Measurements from ENCODE around the gene FCAMR. TPM values are rescaled to one million over a fixed set of nuclear protein-coding genes. Genes with fewer than 3 reads are reported as not detected.

FCAMR gene
- total RNA-seq, 2 donors from 2014 or later, result not detected

DNA sequence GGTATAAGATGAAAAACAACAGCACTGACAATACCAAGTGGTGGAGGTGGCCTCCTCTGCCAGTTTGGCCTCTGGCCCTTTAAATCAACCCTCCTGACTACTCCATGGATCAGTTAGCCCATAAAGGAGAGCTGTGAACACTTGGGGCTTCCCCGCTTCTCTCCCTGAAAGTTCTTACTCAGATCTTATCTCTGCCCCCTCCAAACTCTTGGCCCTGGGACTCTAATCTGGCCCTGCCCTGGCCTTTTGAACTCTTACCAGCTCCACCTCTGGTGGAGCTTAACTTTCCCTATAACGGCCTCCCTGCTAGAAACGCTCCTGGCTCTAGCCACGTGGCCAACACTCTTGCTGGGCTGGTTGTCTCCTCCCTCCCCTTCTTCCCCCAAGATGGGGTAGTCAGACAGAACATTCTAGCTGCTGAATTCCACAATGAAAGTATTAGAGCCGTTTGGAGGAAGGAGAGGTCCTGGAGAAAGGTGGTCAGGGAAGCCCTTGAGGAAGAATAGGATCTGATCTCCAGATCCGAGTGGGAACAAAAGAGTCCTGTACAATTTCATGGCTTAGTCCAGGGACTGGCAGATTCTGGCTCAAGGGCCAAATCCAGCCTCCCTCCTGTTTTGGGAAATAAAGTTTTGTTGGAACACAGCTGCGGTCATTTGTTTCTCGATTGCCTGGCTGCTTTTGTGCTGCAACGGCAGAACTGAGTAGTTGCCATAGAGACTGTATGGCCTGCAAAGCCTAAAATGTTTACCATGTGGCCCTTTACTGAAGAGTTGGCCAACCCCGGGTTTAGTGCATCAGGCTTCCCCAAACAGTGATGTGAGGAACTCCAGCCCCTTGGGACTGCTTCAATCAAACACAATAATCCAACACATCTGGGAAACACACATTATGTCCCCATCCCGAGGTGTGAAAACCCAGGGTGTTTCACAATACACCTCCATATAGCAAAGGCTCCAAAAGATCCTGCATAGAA, 14.5 kb downstream of the FCAMR start:
- H3K27ac ChIP-seq, result no peak overlapping the region
- H3K27me3 ChIP-seq, result no peaks in the 10 kb centered on the region
- no peaks in the 10 kb centered on the region for H3K9me3 ChIP-seq
- DNase-seq (ENCODE audit: low spot score), result no peak
- no peaks in the 10 kb centered on the region for H3K4me1 ChIP-seq
- H3K36me3 ChIP-seq, result no peaks in the 10 kb centered on the region
- no peak overlapping the region for H3K4me3 ChIP-seq
- no peak for TF ChIP-seq CTCF (IDR thresholded peaks at IDR 0.05)

- Histone ChIP-seq H3K4me3 (no peak overlapping the region), H3K9me3 (no peaks in the 10 kb centered on the region), H3K36me3 (no peaks in the 10 kb centered on the region), H3K27me3 (no peaks in the 10 kb centered on the region), H3K27ac (no peak overlapping the region), H3K4me1 (no peaks in the 10 kb centered on the region)
- DNase-seq (ENCODE audit: low spot score), result no peak
- no peak for TF ChIP-seq CTCF (IDR thresholded peaks at IDR 0.05)
Observed at GRCh38 chr1:206954459-206955342, 15.6 kb downstream of the FCAMR start.

- H3K27ac ChIP-seq, result no peak overlapping the region
Observed at GRCh38 chr1:206953626-206954025, 16.6 kb downstream of the FCAMR start.

DNA sequence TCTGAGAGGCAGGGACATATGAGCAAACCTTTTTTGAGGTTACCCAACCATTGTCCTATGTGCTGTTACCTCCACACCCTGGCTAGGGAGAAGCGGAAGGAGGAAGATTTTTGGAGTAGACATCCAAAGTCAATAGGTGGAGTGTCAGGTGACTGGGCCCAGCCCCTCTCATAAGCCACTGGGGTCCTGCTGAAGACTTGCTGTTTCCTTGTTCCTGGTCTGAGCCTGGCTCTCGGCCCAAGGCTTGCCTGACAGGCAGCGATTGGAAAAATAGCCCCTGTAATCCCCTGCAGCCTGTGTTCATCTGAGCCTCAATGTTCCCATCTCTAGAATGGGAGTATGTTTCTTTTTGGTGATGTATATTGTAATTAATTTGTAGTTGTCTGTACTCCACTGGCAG, 17.1 kb downstream of the FCAMR start:
- Histone ChIP-seq H3K27ac (no peak overlapping the region), H3K27me3 (no peaks in the 10 kb centered on the region), H3K9me3 (no peaks in the 10 kb centered on the region), H3K4me1 (no peaks in the 10 kb centered on the region), H3K36me3 (no peaks in the 10 kb centered on the region), H3K4me3 (no peak overlapping the region)
- DNase-seq (ENCODE audit: low spot score), result no peak
- no peak for TF ChIP-seq CTCF (IDR thresholded peaks at IDR 0.05)

More at GRCh38 chr1:206953626-206954025, 16.6 kb downstream of the FCAMR start:
- no peaks in the 10 kb centered on the region for H3K27me3 ChIP-seq
- H3K36me3 ChIP-seq, result no peaks in the 10 kb centered on the region
- no peak overlapping the region for H3K4me3 ChIP-seq
- H3K9me3 ChIP-seq, result no peaks in the 10 kb centered on the region
- TF ChIP-seq CTCF (IDR thresholded peaks at IDR 0.05), result no peak
- no peak for DNase-seq (ENCODE audit: low spot score)
- no peaks in the 10 kb centered on the region for H3K4me1 ChIP-seq

DNA sequence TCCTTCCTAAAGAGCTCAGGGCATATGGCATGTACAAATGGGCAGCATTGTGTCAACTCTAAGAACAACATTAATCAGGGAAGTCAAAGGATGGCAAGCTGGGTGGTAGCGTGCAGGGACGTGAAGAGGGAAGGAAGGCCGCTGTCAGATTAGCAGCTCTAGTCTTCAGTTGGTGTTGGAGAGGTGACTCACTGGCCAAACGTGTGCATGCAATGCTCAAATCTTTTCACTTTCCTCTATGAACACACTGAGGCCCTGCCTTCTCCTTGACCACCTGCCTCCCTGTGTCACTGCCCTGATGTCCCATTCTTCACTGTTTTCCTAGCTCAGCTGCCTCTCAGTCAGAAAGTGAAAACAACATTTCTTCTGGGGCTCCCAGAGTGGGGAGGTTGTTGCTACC, 18.1 kb downstream of the FCAMR start:
- no peaks in the 10 kb centered on the region for H3K9me3 ChIP-seq
- DNase-seq (ENCODE audit: low spot score), result no peak
- no peak for TF ChIP-seq CTCF (IDR thresholded peaks at IDR 0.05)
- no peaks in the 10 kb centered on the region for H3K4me1 ChIP-seq
- H3K36me3 ChIP-seq, result no peaks in the 10 kb centered on the region
- no peak overlapping the region for H3K4me3 ChIP-seq
- no peaks in the 10 kb centered on the region for H3K27me3 ChIP-seq
- H3K27ac ChIP-seq, result no peak overlapping the region
